ENCODE data around the gene CHAT.

The CHAT gene

GRCh38 chr10:49632406-49633317 is 18.8 kb downstream of the CHAT start:
- no peak for DNase-seq

DNA sequence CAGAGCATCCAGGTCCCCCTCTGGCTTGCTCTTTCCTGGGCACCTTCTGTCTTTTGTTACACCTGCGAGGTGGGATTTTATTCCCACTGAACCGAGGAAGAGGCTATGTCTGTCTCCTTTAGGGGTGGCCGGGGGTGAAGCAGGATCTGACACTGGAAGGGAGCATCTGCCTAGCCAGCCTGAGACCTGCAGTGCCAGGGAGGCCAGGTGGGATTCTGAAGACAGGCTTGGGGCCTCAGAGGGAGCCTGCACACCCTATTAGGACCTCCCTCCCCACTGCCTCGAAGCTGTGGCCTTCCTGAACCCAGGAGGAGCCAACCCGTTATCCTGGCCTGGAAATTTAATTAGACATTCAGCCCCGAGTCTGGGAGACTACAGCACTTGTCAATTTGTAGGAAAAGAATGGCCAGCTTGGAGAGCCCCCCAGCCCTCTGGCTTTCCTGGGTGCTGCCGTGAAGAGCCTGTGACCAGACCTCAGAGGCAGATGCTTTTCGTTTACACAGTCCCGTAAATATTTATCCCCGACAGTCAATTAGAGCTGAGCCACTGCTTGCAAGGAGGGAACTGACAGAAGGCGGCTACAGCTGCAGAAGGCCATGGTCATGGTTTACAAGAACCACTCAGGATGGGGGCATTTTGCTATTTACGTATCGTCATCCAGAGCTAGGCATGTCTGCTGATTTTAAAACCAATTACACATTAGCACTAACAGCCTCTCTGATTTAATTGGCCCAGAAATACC is 19.7 kb downstream of the CHAT start:
- DNase-seq, result no peak

GRCh38 chr10:49634069-49634660 is 20.3 kb downstream of the CHAT start:
- no peak for DNase-seq

- DNase-seq, result no peak
Measured at GRCh38 chr10:49642311-49642710, 28.5 kb downstream of the CHAT start.

DNA sequence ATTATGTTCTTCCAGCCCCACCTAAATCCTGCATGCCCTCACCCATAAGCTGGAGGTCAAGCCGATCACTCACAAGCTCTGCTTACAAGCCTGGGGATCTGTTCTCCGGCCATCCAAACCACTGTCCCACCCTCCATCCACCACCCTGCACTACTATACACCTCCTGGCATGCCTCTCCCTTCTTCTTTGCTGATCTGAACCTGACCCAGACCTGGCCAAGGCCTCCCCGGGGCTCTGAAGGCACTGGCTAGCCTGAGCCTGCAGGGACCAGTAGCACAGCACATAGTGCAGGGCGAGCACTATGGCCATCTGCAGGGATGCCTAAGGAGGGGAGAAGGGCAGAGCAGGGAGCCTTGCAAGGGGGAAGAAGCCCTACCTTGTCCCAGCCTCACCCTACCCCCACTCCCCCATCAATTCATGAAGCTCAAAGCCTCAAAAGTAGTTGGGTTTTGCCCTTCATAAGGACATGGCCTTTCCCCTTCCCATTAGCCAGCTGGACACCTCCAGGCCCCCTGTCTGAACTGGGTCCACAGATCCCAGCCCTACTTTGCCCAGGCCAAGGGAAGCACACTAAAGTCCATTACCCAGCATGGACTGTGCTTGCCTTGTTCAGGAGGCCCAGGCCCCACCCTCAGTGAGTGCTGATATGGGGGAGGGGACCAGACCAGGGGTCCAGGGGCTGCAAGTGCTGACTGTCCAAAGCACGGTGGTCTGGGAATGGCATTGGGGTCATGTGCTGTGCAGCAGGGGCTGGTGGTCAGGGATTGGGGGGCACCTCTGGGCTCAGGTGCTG is 29.6 kb downstream of the CHAT start:
- no peak for DNase-seq

DNA sequence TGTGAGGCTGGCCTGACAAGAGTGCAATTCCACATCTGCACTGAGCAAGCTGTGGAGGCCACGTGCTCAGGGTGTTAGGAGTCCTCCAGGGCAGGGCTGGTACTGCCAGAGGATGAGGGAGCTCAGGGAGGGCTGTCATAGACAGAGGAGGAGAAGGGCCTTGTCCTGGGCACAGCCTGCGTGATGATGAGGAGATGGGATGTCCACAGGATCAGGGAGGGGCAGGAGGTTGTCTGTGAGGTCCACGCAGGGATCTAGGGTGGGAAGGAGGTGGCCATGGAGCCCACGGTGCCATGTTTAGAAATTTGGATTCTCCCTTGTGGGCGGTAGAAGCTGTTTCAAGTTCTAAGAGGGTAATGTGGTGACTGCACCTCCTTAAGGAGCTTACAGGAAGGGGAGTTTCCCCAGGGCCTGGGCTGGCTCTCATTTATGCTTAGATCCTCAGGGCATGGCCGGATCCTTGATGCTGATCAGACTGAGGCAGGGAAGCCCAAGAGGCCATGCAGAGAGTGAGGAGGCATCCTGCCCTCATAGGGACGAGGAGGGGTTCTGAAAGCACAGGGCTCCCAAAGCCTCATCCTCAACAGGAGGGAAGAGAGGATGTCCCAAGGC is 30.3 kb downstream of the CHAT start:
- DNase-seq, result no peak

DNA sequence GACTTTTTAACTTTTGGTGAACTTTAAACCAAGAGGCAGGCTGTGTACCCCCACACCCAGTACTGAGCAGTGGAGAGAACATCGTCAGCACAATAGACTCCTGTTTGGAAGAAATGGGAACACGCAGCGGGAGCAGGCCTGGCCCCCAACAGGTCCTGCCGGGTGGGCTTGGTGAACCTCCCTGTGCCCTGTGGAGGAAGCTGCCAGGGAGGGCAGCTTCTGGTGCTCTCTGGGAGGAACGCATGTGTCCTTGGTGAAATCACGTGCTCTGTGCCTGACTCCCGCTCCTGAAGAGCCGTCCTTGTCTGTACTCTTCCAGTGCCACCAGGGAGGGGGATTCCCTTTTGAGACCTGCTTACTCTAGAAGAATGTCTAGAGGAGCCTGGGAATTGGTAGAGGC is 31.6 kb downstream of the CHAT start:
- DNase-seq, result no peak

DNA sequence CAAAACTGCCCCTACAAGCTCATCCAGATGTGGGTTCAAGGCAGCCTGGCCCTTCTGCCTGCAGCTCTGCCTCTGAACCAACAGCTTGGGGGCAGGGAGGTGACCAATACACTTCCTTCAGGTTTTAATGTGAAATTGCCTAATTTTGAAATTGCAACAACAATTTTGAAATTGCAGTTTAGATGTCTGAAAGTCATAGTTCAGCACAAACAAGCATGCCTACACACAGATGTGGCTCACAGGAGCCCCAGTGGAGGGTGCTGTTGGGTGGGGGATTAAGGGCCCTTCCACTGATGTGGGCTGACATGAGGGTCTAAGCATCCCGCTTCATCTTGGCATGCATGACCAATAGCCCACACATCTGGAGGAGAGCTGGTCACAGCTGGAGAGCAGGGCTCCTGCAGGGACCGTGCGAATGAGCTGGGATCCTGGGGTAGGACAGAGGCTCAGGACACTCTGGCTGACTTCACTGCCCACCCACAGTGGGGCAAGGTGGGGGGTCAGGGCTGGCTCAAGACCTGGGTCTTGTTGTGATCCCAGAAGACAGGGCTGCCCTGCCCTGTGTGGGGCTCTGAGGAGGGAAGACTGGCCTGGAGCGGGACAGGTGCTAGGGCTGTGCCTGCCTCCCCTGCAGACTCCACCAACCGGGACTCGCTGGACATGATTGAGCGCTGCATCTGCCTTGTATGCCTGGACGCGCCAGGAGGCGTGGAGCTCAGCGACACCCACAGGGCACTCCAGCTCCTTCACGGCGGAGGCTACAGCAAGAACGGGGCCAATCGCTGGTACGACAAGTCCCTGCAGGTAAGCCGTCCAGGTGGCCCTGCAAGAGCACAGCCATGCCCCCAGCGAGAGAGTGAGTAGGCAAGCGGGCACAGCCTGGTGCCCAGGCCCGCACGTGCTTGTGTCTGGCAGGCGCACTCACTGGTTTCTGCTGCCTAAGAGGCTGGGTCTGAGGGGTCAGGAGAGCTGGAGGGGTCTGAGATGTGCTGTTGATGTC is 32.3 kb downstream of the CHAT start:
- no peak for DNase-seq

GRCh38 chr10:49647554-49647953 is 33.7 kb downstream of the CHAT start:
- DNase-seq, result no peak

DNA sequence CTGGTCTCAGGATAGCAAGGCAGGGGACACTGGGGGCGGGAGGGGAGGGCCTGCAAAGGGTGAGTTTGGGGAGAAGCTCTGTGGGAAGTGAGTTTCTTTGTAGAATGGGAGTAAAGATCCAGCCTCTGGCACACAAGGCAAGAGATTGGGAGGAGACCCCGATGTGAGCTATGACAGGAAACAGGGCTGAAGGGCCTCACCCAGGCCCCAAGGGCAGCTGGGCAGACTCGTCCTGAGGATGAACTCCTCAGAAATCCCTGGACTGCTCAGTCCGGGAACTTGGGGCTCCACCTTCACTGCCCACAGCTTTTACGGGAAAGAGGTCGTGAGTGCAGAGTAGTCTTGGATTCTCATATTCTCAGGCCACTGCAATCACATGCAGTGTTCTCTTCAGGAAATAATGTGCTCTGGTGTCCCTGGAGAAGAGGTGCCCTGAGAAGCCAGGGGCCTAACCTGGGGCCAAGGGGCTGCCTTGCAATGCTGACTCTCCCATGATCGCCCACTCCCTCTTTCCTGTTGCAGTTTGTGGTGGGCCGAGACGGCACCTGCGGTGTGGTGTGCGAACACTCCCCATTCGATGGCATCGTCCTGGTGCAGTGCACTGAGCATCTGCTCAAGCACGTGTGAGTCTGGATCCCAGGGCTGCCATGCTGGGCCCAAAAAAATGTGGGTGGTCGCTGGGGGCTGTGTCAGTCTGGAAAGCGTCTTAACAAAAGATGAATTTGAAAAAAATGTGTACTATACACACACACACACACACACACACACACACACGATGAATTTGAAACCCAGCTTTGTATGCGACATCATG is 34.4 kb downstream of the CHAT start:
- no peak for DNase-seq

DNA sequence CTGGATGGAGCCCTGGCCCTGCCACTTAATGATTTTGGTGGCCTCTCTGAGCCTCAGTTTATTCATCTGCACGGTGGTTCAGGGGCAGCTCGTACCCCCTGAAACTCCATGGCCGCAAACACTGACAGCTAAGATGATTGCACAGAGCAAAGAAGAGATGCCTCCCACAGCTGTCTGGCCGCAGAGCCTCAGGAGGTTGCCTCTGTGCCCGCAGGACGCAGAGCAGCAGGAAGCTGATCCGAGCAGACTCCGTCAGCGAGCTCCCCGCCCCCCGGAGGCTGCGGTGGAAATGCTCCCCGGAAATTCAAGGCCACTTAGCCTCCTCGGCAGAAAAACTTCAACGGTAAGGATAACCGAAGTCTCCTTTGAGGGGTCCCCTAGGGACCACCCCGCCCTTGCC is 35.5 kb downstream of the CHAT start:
- no peak for DNase-seq

DNA sequence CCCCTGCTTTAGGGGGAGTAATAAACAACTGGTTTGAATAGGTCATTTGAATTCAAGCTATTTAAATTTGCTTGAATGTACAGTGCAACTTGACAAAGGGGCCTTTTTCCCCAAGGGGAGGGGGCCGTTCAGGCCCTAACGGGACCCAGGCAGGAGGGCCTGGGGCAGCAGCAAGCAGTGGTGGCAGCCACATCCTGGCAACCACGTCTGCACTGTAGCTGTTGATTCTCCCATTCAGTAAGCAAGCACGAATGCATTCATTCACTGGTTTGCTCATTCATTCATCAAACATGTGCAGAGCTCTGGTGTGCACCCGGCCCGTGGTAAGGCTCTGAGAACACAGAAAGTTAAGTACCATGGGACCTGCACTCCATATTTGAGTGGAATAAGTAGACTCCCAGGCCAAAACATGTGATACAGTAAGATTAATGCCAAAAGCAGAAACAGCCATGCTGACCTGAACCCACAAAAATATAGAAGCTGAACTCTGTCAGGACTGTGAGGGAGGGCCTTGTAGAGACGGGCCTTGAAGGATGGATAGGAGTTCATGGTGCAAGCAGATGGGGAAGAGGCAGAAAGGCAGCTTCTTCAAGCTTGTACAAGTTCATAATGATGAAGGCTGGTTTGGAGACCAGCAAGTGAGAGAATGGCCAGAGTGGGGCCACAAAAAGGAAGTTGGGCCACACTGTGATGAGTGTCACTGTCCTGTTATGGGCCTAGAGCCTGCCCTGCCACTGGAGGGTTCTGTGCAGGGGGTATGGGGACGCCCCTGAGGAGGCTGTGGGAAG is 36.3 kb downstream of the CHAT start:
- DNase-seq, result no peak

DNA sequence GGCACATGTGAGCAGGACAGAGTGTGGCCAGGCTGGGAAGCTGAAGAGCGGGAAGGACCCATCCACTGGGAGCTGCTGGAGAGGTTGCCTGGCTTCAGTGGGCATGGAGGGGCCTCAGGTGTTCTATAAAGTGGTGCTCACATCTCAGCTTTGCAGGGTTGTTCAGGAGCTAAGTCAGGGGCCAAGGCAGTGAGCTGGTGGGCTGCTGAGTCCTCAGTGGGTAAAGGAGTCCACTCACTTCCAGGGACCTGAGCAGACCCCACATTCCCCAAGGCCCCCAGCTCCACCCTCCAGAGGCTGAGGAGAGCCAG is 36.8 kb downstream of the CHAT start:
- DNase-seq, result no peak

DNA sequence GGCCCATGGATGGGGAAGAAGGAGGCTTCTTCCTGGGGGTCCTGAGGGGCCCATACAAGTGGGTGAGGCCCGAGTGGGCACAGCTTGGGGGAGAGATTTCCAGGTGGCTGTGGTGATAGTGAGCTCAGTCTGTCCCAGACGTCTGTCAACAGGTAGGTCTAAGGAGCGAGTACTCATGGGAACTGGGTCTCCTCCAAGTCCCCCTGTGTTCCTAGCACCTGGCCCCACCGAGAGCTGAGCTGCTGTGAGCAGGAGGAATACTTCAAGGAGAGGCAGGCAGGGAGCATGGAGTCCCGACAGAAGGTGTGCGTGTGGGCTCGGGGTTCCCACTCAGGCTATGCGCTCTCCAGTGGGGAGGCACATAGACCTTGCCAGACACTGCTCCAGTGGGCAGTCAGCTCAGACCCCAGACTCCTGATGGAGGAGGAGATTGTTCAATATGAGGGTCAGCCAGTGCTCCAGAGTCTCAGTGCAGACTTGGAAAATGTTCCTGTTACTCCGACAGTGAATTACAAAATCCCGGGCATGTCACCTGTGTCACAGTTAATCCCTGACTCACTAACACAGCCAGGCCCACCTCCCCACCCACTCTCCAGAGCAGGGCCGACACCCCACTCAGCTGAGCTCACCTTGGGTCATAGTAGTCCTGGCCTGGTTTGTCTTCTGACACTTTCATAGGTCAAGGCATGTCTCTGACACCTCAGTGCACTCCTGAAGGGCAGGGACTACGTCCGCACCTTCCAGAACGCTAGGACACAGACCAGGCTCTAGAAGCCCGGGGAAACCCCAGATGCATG is 37.4 kb downstream of the CHAT start:
- DNase-seq, result no peak

DNA sequence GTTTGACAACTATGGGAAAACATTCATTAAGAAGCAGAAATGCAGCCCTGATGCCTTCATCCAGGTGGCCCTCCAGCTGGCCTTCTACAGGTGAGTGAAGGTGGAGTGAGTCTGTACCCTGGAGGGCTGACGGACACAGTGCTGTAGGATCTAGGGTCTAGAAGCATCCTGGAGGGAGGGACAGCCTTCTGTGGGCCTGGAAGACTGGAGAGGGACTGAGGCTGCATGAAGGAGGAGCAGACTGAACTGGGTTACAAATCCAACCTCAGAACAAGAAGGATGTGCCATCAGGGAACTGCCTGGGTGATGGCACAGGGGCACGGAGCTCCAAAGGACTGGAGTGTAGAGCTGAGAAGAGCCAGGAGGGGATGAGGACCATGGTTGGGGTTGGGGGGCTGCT is 38.1 kb downstream of the CHAT start:
- no peak for DNase-seq

DNA sequence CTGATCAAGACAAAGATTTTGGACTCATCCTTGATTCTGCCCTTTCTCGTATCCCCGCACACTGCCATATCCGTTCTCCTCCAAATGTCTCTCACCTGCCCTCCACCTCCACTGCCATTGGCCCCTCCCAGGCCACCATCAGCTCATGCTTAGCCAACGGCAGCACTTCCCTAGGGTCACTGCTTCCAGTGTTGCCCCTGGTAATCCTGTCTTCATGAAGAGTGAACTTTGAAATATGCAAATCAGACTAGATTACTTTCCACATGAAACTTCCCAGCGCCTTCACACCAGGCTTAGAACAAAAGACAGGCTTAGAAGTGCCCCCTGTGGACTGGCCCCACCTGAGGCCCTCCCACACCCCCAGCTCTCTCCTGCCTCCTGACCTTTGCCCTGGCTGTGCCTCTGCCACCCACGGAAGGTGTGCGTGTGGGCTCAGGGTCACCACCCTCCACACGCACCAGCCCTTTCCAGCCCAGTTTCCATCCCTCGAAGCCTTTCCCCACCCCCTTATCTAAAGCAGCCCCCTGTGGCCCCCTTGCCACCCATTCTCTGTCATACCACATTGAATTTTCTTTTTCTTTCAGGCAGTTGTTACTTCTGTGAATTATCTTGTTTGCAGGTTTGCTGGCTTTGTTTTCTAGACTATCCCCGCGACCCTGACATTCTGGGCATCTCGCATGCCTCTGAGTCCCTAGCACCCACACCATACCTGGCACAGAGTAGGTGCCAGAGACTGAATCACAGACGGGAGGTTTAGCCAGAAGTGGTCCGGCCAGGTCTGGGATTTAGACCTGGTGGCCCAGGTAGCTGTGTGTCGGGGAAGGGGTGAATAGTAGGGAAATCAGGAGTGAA is 38.8 kb downstream of the CHAT start:
- no peak for DNase-seq

DNA sequence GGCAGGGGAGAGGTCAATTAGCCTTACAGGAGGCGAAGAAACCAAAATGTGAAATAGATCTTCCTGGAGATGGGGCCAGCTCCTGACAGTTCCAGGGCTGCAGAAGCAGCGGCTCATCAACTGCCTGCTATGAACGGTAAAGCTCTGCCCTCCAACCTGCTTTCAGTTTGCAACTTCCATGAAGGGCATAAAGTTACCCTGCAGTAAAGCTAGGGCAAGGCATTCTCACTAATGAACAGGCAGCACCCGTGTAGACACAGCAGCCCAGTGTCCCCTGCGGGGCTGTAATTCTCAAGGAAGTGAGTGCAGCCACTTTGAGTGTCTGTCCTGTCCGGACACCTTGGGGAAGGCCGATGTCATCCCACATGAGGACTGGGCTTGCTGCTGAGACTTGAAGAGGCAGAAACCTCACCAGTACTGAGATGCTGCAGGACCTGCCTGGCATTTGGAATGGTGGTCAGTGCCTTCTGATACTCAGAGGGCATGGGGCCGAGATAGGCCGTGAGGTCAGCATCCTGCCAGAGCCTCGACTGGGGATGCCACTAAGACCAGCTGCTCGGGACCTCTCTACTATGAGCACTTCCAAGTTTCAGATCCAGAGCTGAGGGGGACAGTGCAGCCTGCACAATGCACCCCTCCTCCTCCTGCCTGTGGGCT is 39.6 kb downstream of the CHAT start:
- no peak for DNase-seq

All from CD4-positive, alpha-beta T cell treated with Interleukin-17A for 1 hour (primary cell).